HepG2 (cell line): ENCODE data around the gene DDAH1. TPM values are rescaled to one million over a fixed set of nuclear protein-coding genes. Genes with fewer than 3 reads are reported as not detected.

Source experiments
- ATAC-seq: fragments of 200-7000 bp; cut with Tn5 transposase; 3 replicates; pipeline ENCODE4 v1.9.1; 2020; ENCODE audit warnings: mild to moderate bottlenecking, moderate library complexity
- BruUV-seq: library from RNA; stranded (reverse); fragments of 400-500 nt; replicated peaks from 2 replicates; lab custom pipeline; 2021; lab: Mats Ljungman, UMichigan
- CTCF ChIA-PET: fragments of 300-600 bp; formaldehyde crosslinking; extraction: SDS; loops from one replicate; lab custom pipeline; 2021; ENCODE audit warnings: low total read pairs, inconsistent platforms, low intra/inter-chr PET ratio; lab: Yijun Ruan, JAX
- POLR2A ChIA-PET: fragments of 350-600 bp; sonication (Branson Sonifier 250); formaldehyde crosslinking; loops from one replicate; lab custom pipeline; 2020; ENCODE audit warnings: antibody characterized with exemption, inconsistent platforms; lab: Yijun Ruan, JAX
- DNase-seq: peaks from one replicate; pipeline ENCODE4 v3.0.0-alpha.2; 2015; ENCODE audit warnings: low spot score
- FAIRE-seq: peaks from 3 replicates; lab custom pipeline; 2011; peaks lifted over from hg19 to GRCh38; lab: Jason Lieb, UNC
- H2AFZ ChIP-seq: one replicate; pipeline ENCODE4 v1.6.1; 2011; ENCODE audit warnings: low read length, inconsistent platforms
- H3K27ac ChIP-seq: fragments of 300-600 bp; 3 replicates; pipeline ENCODE4 v1.8.0; 2011; ENCODE audit warnings: mixed run types, mild to moderate bottlenecking, mixed read lengths, low read length, inconsistent platforms; ENCODE audit not compliant: insufficient read depth; ENCODE audit errors: extremely low read length
- H3K27me3 ChIP-seq, 2 experiments: fragments of 200-600 bp in 1 of 2; 2 replicates in 1 of 2; 3 replicates in 1 of 2; pipeline versions ENCODE4 v1.6.0 to v1.8.0; 2011; ENCODE audit warnings: low read length in 2 of 2, mild to moderate bottlenecking in 2 of 2, moderate library complexity in 2 of 2, inconsistent platforms in 1 of 2; ENCODE audit not compliant: insufficient read depth in 2 of 2, control insufficient read depth in 1 of 2
- H3K36me3 ChIP-seq, 2 experiments: fragments of 200-600 bp in 1 of 2; replicated peaks in 1 of 2; 2 replicates in 1 of 2; 3 replicates in 1 of 2; pipeline versions ENCODE4 v1.5.1 to v1.8.0; 2011; ENCODE audit warnings: low read length in 2 of 2, inconsistent platforms in 1 of 2; ENCODE audit not compliant: insufficient read depth in 2 of 2, control insufficient read depth in 1 of 2
- H3K4me1 ChIP-seq: 2 replicates; pipeline ENCODE4 v1.5.1; 2012; ENCODE audit warnings: low read length, inconsistent platforms; ENCODE audit not compliant: insufficient read depth
- H3K4me2 ChIP-seq: 2 replicates; pipeline ENCODE4 v1.6.0; 2011; ENCODE audit warnings: low read depth, low read length, inconsistent platforms
- H3K4me3 ChIP-seq, 3 experiments: fragments of 200-600 bp in 1 of 3; sonication (generic), shearing (Covaris generic) in 1 of 3; replicated peaks in 1 of 3; 2 replicates each; pipeline ENCODE4 v1.5.1; 2011 to 2016; ENCODE audit warnings: low read length in 3 of 3, inconsistent platforms in 2 of 3, low read depth in 2 of 3, mild to moderate bottlenecking in 2 of 3, control low read depth in 1 of 3, mixed read lengths in 1 of 3; ENCODE audit not compliant: insufficient read depth in 1 of 3
- H3K79me2 ChIP-seq: one replicate; pipeline ENCODE4 v1.6.1; 2011; ENCODE audit warnings: low read length, inconsistent platforms; ENCODE audit not compliant: insufficient read depth
- H3K9ac ChIP-seq: 2 replicates; pipeline ENCODE4 v1.6.0; 2011; ENCODE audit warnings: mild to moderate bottlenecking, low read depth, low read length, inconsistent platforms; ENCODE audit not compliant: insufficient read depth
- H3K9me3 ChIP-seq: 2 replicates; pipeline ENCODE4 v1.5.1; 2012; ENCODE audit warnings: mild to moderate bottlenecking, low read length
- H4K20me1 ChIP-seq: 2 replicates; pipeline ENCODE4 v1.6.0; 2011; ENCODE audit warnings: inconsistent platforms, mild to moderate bottlenecking, low read length, moderate library complexity; ENCODE audit not compliant: insufficient read depth
- IKZF1 ChIP-seq: fragments of 450-650 bp; IDR thresholded peaks from 2 replicates; pipeline ENCODE4 v1.7.1; 2016
- MED13 ChIP-seq: sonication (generic); formaldehyde crosslinking; IDR thresholded peaks from 2 replicates; pipeline ENCODE4 v1.5.0; 2020; ENCODE audit warnings: missing genetic modification reagents
- NFE2L1 ChIP-seq: sonication (generic); formaldehyde crosslinking; IDR thresholded peaks from 2 replicates; pipeline ENCODE4 v1.4.0; 2020; ENCODE audit warnings: missing genetic modification reagents, mild to moderate bottlenecking, borderline replicate concordance
- SIX1 ChIP-seq: sonication (generic); formaldehyde crosslinking; IDR thresholded peaks from 2 replicates; pipeline ENCODE4 v1.4.0; 2020; ENCODE audit warnings: missing genetic modification reagents, borderline replicate concordance
- TAF15 ChIP-seq: fragments of 200-400 bp; formaldehyde crosslinking; IDR thresholded peaks from one replicate; pipeline ENCODE4 v1.6.1; 2018; ENCODE audit warnings: mild to moderate bottlenecking, low read depth, low read length; ENCODE audit not compliant: poor library complexity, severe bottlenecking
- ZKSCAN8 ChIP-seq: IDR thresholded peaks from 2 replicates; pipeline ENCODE4 v1.6.1; 2016; ENCODE audit warnings: borderline replicate concordance, missing genetic modification reagents, missing compliant biosample characterization
- ZNF335 ChIP-seq: sonication (generic); formaldehyde crosslinking; IDR thresholded peaks from 2 replicates; pipeline ENCODE4 v1.4.0; 2020; ENCODE audit warnings: missing genetic modification reagents
- ZNF572 ChIP-seq: sonication (generic); formaldehyde crosslinking; IDR thresholded peaks from 2 replicates; pipeline ENCODE4 v1.5.1; 2020; ENCODE audit warnings: mild to moderate bottlenecking, missing genetic modification reagents
- ZNF616 ChIP-seq: sonication (generic); formaldehyde crosslinking; IDR thresholded peaks from 2 replicates; pipeline ENCODE4 v1.5.0; 2020; ENCODE audit warnings: low read depth, mild to moderate bottlenecking, missing genetic modification reagents
- ZNF7 ChIP-seq: IDR thresholded peaks from 2 replicates; pipeline ENCODE4 v1.6.1; 2016; ENCODE audit warnings: missing biosample characterization, missing genetic modification reagents
- ZNF724P ChIP-seq: sonication (generic); formaldehyde crosslinking; IDR thresholded peaks from 2 replicates; pipeline ENCODE4 v1.8.0; 2022; ENCODE audit warnings: missing genetic modification reagents, borderline replicate concordance
- ZNF772 ChIP-seq: sonication (generic); formaldehyde crosslinking; IDR thresholded peaks from 2 replicates; pipeline ENCODE4 v1.5.0; 2020; ENCODE audit warnings: mild to moderate bottlenecking, missing genetic modification reagents
- WGBS: methylation state at CpG from one replicate; pipeline ENCODE4 v1.1.6; 2017; ENCODE audit warnings: low lambda C conversion rate; 5-methylcytosine and 5-hydroxymethylcytosine counted together
- in situ Hi-C: cut with HindIII; loops from 2 replicates; pipeline ENCODE4 v1.10.0; 2017; ENCODE audit warnings: low pct_unique_long_range_greater_than_20kb; ENCODE audit not compliant: extremely low pct_ligation_motif_present
- intact Hi-C: fragments of 100-400 bp; cut with micrococcal nuclease; formaldehyde crosslinking; loops from one replicate; pipeline ENCODE4 v1.10.0; 2022; ENCODE audit not compliant: unreplicated experiment
- polyA plus RNA-seq, 8 experiments: library from polyadenylated mRNA; depleted of rRNA in 3 of 8; stranded (reverse) in 7 of 8; unstranded in 1 of 8; fragments of >200 nt; fragmentation: Illumina TruSeq in 4 of 8; extraction: Trizol in 4 of 8; gene quantifications; 2 replicates each; pipeline versions ENCODE4 v1.2.1 to v1.2.3, GENCODE V29; 2011 to 2016; ENCODE audit warnings: low read depth in 4 of 8, missing spikeins in 1 of 8, mixed read lengths in 1 of 8; ENCODE audit not compliant: insufficient read depth in 1 of 8
- total RNA-seq, 5 experiments: library from RNA; depleted of rRNA; stranded (reverse); fragments of >200 nt; fragmentation: Illumina TruSeq; extraction: Trizol; gene quantifications; 2 replicates each; pipeline ENCODE4 v1.2.3, GENCODE V29; 2016; ENCODE audit warnings: low read depth in 1 of 5
- TF ChIP-seq, protein P1 (sequence below): sonication (generic); formaldehyde crosslinking; IDR thresholded peaks from 2 replicates; pipeline ENCODE4 v1.4.0; 2020; ENCODE audit warnings: mild to moderate bottlenecking, missing genetic modification reagents
- TF ChIP-seq, protein P2 (sequence below): sonication (generic); formaldehyde crosslinking; IDR thresholded peaks from 2 replicates; pipeline ENCODE4 v1.9.0; 2021; ENCODE audit warnings: missing genetic modification reagents, borderline replicate concordance

DDAH1 gene
- total and polyA plus RNA-seq, 2 of the 13 experiments (the other 11 are each of a cell fraction or from before 2014, with no cell fraction given), result 39.7 to 64.4 TPM

DNA sequence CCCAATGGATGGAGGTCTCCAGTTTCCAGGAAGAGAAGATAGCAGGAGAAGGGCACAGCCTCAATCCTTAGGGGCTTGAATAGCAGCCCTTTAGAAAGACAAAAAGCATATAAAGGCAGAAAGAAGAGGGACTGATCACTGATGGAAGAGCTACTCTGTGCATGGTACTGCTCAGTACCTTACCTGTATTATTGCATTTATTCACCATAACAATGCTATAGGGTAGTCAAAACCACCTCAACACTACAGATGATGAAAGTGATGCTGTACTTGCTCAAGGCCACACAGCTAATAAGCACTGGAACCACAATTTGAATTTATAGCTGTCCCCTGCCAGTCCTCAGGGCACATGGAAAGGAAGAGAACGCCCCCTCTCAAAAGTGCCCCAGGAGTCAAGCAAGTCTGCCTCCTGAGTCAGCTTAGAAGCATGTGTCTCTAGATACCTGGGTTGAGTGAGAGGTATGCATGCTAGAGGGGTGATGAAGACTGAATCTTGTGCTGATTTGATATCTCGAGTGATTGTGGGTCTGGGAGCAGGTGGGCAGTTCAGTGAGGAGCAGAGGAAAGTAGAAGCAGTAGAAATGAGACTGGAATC is 13.6 kb downstream of the DDAH1 start:
- Histone ChIP-seq H3K27ac (no peak overlapping the region), H3K27me3 (no peaks in the 10 kb centered on the region), H2AFZ (no peak overlapping the region), H3K79me2 (peaks cover 96% of the 10 kb centered on the region), H3K9ac (no peak overlapping the region), H3K36me3 (peaks cover 0 to 7% of the 10 kb centered on the region in 2 experiments; a peak in 4 of 5 replicates), H3K4me3 (no peak overlapping the region), H3K4me1 (peaks cover 37% of the 10 kb centered on the region), H3K9me3 (no peaks in the 10 kb centered on the region), H3K4me2 (no peak overlapping the region), H4K20me1 (peaks cover 4% of the 10 kb centered on the region; the same call in 1 of the 2 replicates)
- in situ Hi-C loops (no loop called here), intact Hi-C loops (no loop called here)
- WGBS, result 95% methylated on average over 2 of the region's 2 CpGs
- BruUV-seq, result no TSS peak
- FAIRE-seq (no peak), DNase-seq (no peak), ATAC-seq (no peak)
- POLR2A ChIA-PET, result no interaction called here
- TF ChIP-seq ZNF724P (CRISPR knock-in tag) (no peak), SIX1 (CRISPR knock-in tag) (no peak), ZNF335 (CRISPR knock-in tag) (no peak), IKZF1 (no peak), ZNF572 (CRISPR knock-in tag) (no peak), NFE2L1 (CRISPR knock-in tag) (no peak), ZNF616 (no peak), TAF15 (no peak), ZNF772 (CRISPR knock-in tag) (no peak), ZNF7 (no peak), MED13 (no peak), ZKSCAN8 (CRISPR knock-in tag) (no peak)
- TF ChIP-seq, protein P1, sequence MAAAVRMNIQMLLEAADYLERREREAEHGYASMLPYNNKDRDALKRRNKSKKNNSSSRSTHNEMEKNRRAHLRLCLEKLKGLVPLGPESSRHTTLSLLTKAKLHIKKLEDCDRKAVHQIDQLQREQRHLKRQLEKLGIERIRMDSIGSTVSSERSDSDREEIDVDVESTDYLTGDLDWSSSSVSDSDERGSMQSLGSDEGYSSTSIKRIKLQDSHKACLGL (CRISPR knock-in tag), result no peak
- TF ChIP-seq, protein P2, sequence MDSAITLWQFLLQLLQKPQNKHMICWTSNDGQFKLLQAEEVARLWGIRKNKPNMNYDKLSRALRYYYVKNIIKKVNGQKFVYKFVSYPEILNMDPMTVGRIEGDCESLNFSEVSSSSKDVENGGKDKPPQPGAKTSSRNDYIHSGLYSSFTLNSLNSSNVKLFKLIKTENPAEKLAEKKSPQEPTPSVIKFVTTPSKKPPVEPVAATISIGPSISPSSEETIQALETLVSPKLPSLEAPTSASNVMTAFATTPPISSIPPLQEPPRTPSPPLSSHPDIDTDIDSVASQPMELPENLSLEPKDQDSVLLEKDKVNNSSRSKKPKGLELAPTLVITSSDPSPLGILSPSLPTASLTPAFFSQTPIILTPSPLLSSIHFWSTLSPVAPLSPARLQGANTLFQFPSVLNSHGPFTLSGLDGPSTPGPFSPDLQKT, result no peak
- CTCF ChIA-PET, result no interaction called here
